Amniotic epithelial cell (primary cell): Measurements from ENCODE around the gene HSPG2.
"Not testable (repeated sequence)": the region's sequence is repeated elsewhere in the genome, so short reads cannot be mapped to it uniquely, and the experiment has no call there.

Experiments used
- DNase-seq: peaks from one replicate; pipeline ENCODE4 v3.0.0-alpha.2; 2010; ENCODE audit warnings: low read depth

HSPG2 gene

DNA sequence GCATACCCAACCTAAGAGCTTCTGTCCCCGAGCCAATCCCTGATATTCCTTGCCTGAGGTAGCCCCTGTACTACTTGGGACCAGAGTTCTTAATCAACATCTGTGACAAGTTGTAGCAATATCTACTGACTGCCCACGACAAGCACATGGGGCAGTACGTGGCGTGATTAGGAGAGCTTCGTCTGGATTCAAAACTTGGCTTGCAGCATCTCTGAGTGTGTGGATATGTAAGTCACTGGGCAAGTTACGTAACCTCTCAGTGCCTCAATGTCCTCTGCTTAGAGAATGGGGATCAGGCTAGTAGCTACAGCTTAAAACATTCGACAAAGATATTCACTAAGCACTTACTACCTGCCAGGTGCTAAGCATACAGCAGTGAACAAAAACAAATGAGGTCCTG, 5.0 kb downstream of the HSPG2 start:
- peak; percentile 92 for DNase-seq

DNA sequence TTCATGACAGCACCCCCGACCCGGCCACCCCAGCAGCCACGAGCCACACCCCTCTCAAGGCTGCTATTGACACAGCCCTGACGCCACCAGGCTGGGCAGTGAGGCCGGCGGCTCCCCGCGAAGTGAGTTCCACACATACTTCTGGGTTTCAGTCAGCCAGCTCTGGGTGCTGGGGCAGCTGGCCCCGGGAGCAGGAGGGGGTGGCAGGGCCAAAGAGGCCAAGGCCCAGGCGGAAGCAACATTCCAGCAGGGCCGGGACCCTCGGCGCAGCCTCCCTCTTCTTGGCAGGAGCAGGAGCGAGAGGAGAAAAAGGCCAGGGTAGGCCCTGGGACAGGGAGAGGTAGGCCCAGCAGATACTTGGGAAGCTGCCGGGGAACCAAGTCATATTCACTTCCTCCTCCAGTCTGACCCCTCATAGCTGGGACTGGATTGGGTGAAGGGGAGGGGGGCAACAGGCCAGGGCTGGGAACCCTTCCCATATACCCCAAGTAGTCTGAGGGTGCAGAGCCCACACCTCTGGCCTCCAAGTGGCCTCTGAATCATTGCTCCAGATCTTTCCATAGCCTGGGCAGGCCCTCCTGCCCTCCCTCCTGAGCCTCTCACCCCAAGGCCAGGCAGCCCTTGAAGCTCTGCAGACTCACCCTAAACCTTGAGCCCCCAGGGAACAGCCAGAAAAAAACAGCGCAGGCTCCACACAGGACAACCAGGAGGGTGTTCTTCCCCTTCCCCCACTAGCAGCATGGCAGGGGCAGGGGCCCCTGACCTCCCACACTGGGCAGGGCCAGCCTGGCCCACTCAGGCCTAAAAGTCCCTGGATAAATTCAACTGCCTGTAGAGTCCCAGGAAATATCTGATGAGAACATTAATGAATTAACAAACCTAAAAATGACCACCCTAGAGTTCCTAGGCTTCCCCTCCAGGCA, 5.7 kb downstream of the HSPG2 start:
- DNase-seq, result peak; percentile 85

DNA sequence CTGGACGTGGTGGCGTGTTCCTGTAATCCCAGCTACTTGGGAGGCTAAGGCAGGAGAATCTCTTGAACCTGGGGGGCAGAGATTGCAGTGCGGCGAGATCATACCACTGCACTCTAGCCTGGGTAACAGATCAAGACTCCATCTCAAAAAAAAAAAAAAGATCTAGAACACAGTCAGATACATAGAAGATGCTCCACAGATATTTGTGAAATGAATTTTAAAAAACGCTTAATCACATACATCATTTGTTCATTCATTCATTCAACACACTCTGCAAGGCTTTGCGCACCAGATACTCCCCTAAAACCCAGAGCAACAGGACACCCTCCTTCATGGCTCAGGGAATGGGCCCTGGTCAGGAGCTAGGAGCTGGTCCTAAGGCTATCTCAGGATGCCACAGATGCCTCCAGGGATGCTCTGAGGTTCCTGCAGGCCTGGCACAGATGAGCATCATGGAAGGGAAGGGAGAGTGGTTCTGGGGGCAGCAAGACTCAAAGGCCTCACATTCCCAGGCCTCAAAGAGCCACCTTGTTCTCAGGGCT, 6.4 kb downstream of the HSPG2 start:
- no peak for DNase-seq

DNA sequence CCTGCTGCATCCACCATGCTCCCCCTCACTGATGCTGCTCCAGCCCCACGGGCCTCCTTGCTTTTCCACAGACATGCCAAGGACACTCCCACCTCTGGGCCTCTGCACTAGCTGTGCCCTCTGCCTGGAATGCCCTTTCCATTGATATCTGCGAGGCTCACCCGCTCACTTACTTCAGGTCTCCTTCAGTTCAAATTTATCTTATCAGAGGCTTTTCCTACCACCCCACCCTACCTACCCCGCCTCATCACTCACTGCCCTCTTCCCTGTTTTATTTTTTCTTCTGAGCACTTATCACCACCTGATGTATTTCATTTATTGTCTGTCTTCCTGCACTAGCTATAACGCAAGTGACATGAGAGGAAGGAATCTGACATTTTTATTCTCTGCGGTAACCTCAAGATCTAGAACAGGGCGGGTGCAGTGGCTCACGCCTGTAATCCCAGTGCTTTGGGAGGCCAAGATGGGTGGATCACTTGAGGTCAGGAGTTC, 7.0 kb downstream of the HSPG2 start:
- DNase-seq, result peak; percentile 69

DNA sequence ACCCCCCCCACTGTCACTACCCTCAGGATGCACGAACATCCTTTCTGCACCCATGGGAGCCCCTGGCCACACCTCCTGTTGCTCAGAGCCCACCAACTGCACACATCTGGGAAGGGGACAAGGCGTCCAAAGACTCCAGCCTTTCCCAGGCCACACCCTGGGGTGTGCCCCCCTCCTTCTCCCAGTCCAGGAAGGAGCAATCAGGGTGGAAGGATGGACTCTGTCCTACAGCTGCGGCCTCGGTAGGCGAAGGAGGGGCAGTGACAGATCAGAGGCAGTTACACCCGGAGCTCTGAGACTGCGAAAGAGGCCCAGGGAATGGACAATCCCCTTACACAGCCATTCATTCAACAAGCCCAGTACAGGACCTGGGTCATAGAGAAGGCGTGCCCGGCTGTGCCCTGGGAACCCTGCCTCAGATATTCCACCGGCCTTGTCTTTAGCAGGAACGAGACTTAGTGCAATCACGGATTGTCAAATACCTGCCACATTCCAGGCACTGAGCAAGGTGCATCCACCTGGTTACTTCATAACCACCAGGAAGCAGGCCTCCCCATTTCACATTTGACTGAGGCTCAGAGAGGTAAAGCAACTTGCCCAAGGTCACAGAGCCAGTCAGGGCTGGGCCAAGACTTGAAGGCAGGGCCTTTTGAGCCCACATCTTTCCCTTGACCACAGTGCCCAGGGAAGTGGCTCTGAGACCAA, 9.4 kb downstream of the HSPG2 start:
- DNase-seq, result no peak

DNA sequence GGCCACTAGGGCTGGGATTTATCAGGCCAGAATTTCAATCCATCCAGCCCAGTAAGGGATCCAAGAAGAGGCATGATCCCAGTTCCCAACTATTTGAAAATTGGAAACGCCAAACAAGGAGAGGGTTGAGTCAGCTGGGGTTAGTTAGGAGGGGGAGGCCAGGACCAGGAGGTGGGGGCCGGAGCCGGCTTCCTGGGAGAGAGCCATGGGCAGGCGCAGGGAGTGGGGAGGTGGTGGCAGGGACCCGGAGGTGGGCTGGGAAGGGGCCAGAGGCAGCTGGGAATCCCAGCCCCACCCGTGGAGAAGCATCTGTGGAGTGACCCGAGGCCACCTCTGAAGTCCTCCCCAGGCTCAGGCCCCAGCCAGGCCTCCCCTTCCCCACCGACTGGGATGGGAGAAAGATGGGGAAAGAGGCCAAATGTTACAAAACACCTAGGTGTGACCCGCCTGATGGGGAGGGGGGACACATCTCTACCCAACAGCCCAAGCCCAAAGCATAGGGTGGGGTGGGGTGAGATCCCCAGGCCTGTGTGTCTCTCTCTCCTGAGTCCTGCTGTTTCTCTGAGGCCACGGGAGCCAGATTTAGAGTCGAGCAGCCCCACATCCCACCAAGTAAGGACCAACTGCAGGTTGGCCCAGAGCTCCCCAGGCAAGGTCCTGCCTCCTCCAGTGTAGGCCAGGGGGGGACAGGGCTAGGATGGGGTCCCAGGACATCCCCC, 10.1 kb downstream of the HSPG2 start:
- DNase-seq, result peak; percentile 51

DNA sequence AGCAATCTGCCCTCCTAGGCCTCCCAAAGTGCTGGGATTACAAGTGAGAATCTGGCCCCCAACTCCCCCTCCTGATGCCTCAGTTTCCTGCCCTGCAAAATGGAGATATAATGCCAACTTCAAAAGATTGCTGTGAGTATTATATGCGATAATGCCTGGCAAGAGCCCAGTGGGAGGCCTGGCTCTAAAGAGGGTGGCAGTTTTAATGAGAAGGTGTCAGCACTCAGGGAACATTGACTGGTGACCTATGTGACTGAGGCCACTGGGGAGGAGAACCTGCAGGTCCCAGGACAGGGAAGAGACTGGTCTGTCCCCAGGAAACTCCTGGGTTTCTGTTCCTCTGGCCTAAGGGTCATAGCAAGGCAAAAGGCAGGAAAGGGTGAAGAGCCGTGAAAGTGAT, 11.0 kb downstream of the HSPG2 start:
- no peak for DNase-seq

DNA sequence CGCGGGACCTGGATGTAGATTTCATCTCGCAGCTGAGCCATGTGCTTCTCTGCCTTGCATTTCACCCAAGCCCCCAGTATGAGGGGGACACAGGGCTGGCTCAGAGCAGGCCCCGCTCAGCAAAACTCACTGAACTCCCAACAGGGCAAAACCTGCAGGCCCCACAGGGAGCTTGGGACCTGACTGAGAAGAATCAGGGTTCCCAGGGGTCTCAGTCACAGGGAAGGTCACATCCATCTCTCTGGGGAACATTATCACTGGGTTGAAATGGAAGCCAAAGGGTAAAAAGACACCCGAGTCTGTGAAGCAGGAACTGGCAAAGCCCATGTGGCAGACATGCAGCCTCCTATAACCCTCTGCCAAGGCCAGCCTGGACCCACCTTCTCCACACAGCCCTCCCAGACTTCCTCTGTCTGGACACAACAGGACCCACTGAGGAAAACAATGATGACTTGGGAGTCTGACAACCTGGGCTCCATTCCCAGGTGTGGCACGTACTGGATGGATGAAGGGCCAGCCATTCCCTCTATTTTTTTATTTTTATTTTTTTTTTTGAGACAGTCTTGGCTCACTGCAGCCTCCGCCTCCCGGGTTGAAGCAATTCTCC, 11.7 kb downstream of the HSPG2 start:
- DNase-seq, result no peak

DNA sequence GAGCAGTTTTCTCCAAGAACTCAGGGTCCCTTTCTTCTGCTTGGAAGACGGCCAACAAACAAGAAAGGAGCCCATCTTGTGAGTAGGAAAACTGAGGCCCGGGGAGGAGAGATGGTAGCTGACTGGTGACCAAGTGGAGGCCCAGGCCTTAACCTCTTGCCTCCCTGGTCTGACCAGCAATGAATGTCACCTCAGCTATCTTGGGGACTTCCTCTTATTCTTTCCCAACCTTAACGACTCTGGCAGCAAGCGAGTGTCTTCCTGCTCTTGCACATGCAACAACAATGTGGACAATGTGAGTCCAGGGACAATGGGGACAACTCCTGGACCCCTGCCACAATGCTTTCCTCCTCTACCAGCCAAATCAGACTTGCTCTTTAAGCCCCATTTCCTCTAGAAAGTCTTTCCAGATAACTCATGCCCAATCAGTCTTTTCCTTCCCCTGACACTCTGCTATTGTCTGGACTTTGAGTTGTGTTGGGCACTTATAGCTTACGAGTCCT, 12.6 kb downstream of the HSPG2 start:
- DNase-seq, result no peak

DNA sequence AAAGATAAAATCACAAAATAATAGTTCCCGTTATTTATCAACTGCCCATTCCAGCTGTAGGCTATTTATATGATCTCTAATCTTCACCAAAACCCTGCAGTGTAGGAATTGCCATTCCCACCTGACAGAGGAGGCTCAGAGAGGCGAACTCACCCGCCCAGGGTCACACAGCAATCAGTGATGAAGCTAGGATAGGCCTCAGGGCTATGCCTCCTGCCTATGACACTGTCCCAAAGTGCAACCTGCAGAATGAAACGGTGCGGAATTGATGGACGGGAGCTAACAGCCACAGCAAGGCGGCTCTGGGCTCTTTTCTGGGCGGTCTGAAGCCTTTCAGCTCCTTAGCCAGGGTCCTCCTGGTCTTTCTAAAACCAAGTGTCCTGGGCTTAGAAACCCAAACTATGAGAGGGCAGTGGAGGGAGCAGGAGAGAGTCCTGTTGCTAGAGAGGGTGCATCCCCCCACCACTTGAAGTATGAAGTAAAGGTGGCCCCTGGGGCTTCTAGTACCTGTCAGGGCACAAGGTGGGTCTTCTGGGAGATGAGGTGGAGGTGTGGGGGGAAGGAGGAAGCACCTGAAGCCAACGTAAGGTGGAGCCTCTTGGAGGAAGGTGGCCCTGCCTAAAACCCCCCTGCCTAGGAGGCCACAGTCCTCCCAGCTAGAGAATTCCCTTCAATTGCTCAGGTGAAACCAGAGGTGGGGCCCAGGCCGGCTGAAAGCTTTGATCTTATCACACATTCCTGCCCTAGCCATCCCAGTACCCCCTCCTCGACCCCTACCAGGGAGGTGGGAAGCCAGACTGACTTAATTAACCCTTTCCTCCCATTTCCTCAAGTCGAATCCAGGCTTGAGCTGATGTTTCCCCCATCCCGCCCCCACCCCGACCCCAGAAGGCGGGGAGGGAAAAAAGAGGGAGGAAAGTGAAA, 14.8 kb downstream of the HSPG2 start:
- DNase-seq, result no peak

DNA sequence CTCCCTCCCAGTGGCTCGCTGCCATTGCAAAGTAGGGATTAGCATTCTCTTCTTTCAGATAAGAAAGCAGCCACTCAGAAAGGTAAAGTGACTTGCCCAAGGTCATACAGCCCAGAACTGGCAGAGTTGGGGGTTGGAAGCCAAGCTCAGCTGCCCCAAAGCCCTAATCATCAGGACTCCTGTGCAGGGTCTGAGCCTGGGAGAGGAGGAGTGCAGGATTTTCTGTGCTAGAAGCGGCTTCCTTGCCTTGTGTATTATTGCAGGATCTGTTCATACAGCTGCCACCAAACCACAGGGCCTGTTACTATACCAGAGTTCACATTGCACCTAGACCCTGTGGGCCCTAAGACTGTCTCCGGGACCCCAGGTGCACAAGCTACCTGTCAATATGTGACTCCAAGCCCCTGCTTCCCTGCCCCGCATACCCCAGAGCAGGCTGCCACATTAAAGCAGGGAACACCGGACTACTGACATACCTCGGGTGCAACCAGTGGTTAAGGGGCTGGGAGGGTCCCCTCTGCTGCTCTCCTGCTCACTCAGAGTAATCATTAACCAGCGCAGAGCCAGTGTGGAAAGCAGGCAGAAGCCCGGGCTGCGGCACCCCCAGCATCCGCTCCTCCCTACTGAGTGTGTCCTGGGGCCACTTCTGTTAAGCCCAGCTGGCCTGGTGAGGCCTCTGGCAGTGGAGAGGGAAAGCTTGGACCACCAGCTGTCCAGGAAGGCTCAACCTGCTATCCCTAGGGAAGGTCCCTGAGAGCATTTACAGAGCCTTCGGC, 15.8 kb downstream of the HSPG2 start:
- DNase-seq, result no peak

DNA sequence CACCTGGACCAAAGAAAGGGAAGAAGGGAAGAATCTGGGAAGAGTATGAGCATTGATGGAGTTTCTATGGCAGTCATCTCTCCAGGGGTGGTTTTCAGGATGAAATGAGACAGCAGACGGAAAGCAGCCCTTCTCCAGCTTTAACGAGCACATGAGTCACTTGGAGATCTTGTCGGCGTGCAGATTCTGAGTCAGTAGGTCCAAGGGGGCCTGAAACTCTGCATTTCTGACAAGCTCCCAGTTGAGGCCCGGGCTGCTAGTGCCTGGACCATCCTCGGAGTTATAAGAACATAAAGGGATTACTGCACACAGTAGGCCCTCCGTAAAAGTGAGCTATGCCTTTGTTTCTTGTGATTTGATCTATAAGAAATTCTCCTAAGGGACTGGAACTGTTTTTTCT, 17.6 kb downstream of the HSPG2 start:
- peak; percentile 89 for DNase-seq

DNA sequence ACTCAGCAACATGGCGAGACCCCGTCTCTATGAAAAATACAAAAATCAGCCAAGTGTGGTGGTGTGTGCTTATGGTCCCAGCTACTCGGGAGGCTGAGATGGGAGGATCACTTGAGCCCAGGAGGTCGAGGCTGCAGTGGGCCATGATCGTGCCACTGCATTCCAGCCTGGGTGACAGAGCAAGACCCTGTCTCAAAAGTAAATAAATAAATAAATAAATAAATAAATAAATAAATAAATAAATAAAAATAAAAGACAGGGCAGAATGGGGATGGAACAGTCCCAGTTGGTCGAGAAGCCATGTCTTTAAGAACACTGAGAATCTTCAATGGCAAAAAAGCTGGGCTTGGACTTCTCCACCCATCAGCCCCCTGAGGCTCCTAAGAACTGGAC, 19.9 kb downstream of the HSPG2 start:
- DNase-seq, result not testable (repeated sequence)

DNA sequence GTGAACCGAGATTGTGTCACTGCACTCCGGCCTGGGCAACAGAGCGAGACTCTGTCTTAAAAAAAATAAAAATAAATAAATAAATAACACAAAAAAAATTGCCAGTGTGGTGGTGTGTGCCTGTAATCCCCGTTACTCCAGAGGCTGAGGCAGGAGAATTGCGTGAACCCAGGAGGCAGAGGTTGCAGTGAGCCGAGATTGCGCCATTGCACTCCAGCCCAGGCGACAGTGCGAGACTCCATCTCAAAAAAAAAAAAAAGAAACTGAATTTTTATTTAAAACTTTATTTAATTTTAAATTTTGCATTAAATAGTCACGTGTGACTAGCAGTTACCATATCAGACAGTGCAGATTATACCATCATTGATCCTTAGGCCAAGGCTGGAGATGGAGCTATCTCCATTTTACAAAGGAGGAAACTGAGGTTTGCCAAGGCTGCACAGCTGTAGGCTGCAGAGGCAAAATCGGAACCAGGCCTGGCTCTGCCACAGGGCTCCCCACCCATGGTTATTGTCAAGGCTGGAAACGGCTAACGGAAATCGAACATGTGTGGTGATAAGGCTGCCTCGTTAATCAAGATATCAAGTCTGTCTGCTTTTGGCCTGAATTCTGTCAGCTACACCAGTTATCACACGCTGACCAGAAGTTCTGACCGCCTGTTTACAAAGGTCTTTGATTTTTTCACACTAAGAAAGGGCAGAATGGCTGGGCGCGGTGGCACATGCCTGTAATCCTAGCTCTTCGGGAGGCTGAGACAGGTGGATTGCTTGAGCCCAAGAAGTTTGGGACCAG, 20.5 kb downstream of the HSPG2 start:
- DNase-seq, result no peak

DNA sequence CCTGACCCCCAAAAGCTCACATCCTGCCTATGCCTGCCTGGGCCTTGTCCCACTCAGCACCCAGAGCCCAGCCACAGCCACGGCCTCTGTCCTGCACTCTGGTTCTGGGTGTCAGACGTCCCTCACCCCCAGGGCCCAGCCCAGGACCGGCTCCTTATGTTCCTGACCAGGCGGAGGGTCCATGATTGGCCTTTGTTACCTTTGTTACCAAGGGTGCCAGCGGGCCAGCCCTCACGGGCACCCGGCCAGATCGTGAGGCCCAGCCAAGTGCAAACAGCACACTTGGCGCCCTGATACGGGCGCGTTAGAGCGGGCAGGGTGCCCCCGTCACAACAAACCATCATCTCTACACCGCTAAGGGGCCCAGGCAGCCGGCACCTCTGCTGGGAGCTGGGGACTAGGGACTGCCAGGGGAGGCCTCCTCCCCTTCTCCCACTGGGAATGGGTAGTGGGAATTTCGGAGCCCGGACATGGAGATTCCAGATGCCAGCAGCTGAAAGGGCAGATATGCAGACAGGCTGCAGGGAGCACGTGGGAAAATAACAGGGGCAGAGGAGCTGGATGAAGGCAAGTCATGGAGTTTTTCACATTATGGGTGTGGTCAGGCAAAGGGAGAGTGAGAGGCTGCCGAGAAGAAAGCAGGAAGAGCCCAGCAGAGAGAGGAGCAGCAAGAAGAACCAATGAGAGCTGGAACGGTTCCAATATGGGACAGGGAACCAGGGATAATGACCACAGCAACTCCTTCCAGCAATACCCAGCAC, 22.1 kb downstream of the HSPG2 start:
- no peak for DNase-seq

DNA sequence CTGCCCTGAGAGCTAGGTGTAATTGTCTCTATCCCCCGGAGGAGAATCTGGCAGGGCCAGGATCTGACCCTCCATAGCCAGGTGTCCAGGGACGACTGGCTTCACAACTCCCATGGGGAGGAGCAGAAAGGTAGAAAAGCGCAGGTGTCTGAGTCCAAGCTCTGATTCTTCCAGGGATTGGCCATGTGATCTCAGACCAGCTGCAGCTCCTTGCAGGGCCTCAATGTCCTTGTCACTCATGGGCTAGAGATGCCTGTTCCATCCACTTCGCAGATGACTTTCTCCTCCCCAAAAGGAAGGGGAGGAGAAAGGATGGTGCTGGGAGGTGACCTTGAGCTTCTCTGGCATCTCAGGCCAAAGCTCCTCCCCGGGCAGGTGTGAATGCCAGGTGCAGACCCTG, 22.7 kb downstream of the HSPG2 start:
- DNase-seq, result no peak

DNA sequence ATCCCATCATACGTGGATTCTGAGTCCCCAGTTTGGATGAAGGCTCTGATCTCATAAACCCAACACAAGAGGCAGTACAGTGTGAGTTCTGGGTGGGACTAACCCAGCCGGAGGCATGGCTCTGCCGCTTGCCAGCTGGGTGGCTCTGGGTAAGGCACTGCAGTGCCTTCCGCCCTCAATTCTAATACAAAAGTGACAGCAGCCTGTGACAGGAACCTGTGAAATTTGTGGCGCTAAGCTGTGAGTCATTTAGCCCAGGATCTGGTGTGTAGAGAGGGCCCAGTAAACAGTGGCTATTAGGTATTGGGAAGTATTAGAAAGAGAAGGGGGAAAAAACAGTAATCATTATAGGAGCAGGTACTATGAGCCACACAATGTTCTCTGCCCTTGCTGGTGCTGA, 23.3 kb downstream of the HSPG2 start:
- DNase-seq, result no peak

DNA sequence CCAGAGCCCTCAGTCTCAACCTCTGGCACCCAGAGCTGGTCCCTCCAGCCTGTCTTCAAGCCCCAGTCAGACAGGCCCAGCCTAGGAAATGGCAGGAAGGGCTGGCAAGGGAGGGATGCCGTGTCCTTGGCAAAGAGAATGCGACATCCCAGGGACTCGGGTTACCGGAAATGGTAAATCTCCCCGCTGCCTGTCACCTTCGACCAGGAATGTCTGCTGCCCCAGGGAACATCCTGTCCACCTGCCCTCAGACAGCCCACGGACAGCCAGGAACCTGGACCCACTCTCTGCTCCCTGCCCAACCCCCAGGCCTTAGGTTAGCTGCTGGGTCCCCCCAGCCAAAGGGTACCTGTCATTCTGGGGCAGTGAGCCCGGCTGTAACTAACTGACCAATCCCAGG, 23.9 kb downstream of the HSPG2 start:
- DNase-seq, result no peak
